Measurements from ENCODE around the gene KLC1. TPM values are rescaled to one million over a fixed set of nuclear protein-coding genes. Genes with fewer than 3 reads are reported as not detected.

Gene KLC1
- total and polyA plus RNA-seq, 2 of the 8 experiments (the other 6 are each of a cell fraction or from before 2014, with no cell fraction given): 84.6 to 134 TPM

DNA sequence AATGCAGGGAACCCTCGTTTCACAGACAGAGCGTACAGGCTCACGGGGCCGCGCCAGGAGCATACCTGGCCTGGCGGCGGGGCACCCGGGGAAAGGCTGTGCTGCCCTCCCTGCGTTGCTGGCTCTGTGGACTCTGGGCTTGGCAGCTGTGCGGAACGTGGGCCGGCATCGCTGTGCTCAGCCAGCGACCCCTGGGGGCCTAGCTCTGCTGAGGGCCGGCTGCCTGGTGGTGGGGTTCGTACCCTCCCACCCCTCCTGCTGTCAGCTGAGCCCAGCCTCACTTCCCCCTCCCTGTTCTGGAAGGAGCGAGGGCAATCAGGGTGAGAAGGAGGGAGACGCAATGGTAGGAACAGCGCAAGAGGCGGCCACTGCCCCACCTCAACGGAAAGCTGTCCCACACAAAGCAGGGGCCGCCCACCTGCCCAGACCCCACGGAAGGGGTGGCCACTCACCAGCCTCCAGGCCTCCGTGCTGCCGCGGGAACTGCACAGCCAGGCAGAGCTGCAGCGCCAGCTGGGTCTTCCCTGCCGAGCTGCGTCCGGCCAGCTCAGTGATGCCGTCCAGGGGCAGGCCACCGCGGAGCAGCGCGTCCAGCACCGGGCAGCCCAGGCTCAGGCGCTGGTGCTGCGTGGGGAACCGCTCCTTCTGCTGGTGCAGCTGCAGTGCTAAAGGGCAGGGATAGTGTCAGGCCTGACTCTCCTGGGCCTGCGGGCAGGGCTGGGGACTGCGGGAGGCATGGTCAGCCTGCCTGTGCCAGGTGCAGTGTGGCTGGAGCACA is 77.7 kb downstream of the KLC1 start:
- Histone ChIP-seq H3K4me3 (ENCODE audit: extremely low read depth in 1 of 4, insufficient read depth in 2 of 4, low read depth in 3 of 4, low read length in 4 of 4) (no peak overlapping the region), H3K56ac (replicated peaks; ENCODE audit: insufficient read length, low read depth, low read length) (no peak overlapping the region), H4K91ac (replicated peaks; ENCODE audit: insufficient read length, low read length) (no peak overlapping the region), H2BK15ac (ENCODE audit: low read length) (no peak overlapping the region), H3K27ac (ENCODE audit: low read depth, low read length) (no peak overlapping the region), H3K4me1 (replicated peaks in 1 of 4; ENCODE audit: control insufficient read depth in 3 of 4, insufficient read depth in 4 of 4, low read length in 3 of 4) (peaks cover 0 to 6% (median 2%) of the 10 kb centered on the region in 4 experiments; a peak in 3 of 7 replicates), H2AFZ (ENCODE audit: low read length) (no peak overlapping the region), H3K79me2 (ENCODE audit: control insufficient read depth in 1 of 2, insufficient read depth in 2 of 2, low read length in 2 of 2) (no peaks in the 10 kb centered on the region; a peak in 1 of 4 replicates), H3K4me2 (ENCODE audit: insufficient read depth in 1 of 2, low read depth in 2 of 2, low read length in 2 of 2) (no peak overlapping the region), H3K36me3 (ENCODE audit: control insufficient read depth in 2 of 4, insufficient read depth in 4 of 4, low read length in 3 of 4) (peaks cover 14 to 59% (median 30%) of the 10 kb centered on the region in 4 experiments; a peak in 6 of 8 replicates), H4K8ac (ENCODE audit: extremely low read depth, insufficient read depth, low read length) (no peak overlapping the region), H3K27me3 (replicated peaks in 1 of 4; ENCODE audit: control insufficient read depth in 3 of 4, extremely low read depth in 1 of 4, insufficient read depth in 3 of 4, low read length in 3 of 4) (no peaks in the 10 kb centered on the region), H4K20me1 (replicated peaks in 1 of 2; ENCODE audit: control insufficient read depth in 1 of 2, insufficient read depth in 2 of 2, low read length in 2 of 2) (peaks cover 13 to 48% of the 10 kb centered on the region in 2 experiments), H3K14ac (ENCODE audit: insufficient read length) (no peak overlapping the region), H3K9me3 (ENCODE audit: insufficient read depth in 2 of 2, low read depth in 1 of 2, low read length in 1 of 2) (no peaks in the 10 kb centered on the region), H2BK20ac (ENCODE audit: low read length) (no peak overlapping the region), H3K4ac (replicated peaks; ENCODE audit: insufficient read length, low read depth, low read length) (no peak overlapping the region), H3K18ac (ENCODE audit: extremely low read depth, low read length) (no peak overlapping the region), H3K23ac (ENCODE audit: insufficient read length) (no peak overlapping the region), H2BK12ac (ENCODE audit: low read depth, low read length) (no peak overlapping the region), H3K9ac (replicated peaks in 1 of 4; ENCODE audit: extremely low read depth in 1 of 4, low read depth in 3 of 4, low read length in 3 of 4) (no peak overlapping the region), H2AK5ac (ENCODE audit: low read depth, low read length) (no peak overlapping the region), H3K23me2 (ENCODE audit: low read depth, low read length) (no peaks in the 10 kb centered on the region), H2BK5ac (ENCODE audit: low read depth, low read length) (no peak overlapping the region), H2BK120ac (replicated peaks; ENCODE audit: low read depth, low read length) (no peak overlapping the region), H4K5ac (ENCODE audit: insufficient read length, low read depth, low read length) (no peak overlapping the region), H3K79me1 (ENCODE audit: low read depth, low read length) (peaks cover 5% of the 10 kb centered on the region; the same call in 1 of the 2 replicates)
- no peak for TF ChIP-seq EZH2 (IDR thresholded peaks at IDR 0.05; ENCODE audit: low read depth, low read length, severe bottlenecking)
- no peak for TF ChIP-seq CBX8 (IDR thresholded peaks at IDR 0.05; ENCODE audit: borderline replicate concordance, low read depth, low read length)
- TF ChIP-seq POLR2A (IDR thresholded peaks at IDR 0.05; ENCODE audit: control extremely low read depth in 1 of 2, low read depth in 2 of 2, low read length in 2 of 2): peak in 1 of 2 experiments; percentile 15; a peak in 1 of 3 replicates
- no peak for TF ChIP-seq KDM1A (IDR thresholded peaks at IDR 0.05; ENCODE audit: borderline replicate concordance, low read length)
- TF ChIP-seq RAD21 (IDR thresholded peaks at IDR 0.05 in 1 of 2, conservative IDR thresholded peaks at IDR 0.05 in 1 of 2; ENCODE audit: low read depth in 2 of 2, low read length in 2 of 2): no peak
- CTCF ChIA-PET (ENCODE audit: partially characterized antibody): interaction anchor here (1.1 to 2.1 kb wide), 5 partner anchors 11 to 274 kb away, joined by 3 to 9 read pairs (median 3); no protein-coding TSS in a partner anchor
- FAIRE-seq (no peak), DNase-seq (ENCODE audit: low read depth in 1 of 2, low spot score in 2 of 2) (no peak)
- POLR2A ChIA-PET (ENCODE audit: partially characterized antibody): interaction anchor here (0.5 to 6.6 kb wide), 5 partner anchors 9 to 149 kb away, joined by 3 to 74 read pairs (median 4); partner anchors contain the start of genes XRCC3 and ZFYVE21
- WGBS, 2 experiments (ENCODE audit: extremely low coverage in 1 of 2, insufficient coverage in 1 of 2, insufficient read length in 1 of 2, insufficient replicate concordance in 2 of 2, low coverage in 1 of 2, low lambda C conversion rate in 2 of 2, missing lambda C conversion rate in 1 of 2): 93% methylated on average over 28 of the region's 41 CpGs; no CpG with 5 or more reads in 1 of the 2 experiments
